ENCODE results near the gene TOMM20. TPM values are rescaled to one million over a fixed set of nuclear protein-coding genes. Genes with fewer than 3 reads are reported as not detected.

TOMM20 gene
- total and polyA plus RNA-seq, 2 experiments from 2014 or later: 138 to 159 TPM

DNA sequence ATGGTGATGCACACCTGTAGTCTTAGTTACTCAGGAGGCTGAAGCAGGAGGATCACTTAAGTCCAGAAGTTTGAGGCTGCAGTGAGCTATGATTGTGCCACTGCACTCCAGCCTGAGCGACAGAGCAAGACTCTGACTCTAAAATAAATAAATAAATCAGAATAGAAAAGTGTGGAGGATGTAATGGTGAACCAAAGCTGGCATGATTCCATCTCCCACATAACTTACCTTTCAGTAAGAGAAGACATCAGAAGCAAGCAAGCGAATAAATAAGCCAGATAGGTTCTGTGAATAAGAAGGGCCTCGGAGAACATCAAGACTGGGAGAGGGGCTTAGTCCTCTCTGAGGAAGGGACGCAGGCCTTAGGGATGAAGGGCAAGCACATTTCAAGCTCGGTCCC is 59.5 kb downstream of the TOMM20 start (continued):
- TF ChIP-seq, protein P1, sequence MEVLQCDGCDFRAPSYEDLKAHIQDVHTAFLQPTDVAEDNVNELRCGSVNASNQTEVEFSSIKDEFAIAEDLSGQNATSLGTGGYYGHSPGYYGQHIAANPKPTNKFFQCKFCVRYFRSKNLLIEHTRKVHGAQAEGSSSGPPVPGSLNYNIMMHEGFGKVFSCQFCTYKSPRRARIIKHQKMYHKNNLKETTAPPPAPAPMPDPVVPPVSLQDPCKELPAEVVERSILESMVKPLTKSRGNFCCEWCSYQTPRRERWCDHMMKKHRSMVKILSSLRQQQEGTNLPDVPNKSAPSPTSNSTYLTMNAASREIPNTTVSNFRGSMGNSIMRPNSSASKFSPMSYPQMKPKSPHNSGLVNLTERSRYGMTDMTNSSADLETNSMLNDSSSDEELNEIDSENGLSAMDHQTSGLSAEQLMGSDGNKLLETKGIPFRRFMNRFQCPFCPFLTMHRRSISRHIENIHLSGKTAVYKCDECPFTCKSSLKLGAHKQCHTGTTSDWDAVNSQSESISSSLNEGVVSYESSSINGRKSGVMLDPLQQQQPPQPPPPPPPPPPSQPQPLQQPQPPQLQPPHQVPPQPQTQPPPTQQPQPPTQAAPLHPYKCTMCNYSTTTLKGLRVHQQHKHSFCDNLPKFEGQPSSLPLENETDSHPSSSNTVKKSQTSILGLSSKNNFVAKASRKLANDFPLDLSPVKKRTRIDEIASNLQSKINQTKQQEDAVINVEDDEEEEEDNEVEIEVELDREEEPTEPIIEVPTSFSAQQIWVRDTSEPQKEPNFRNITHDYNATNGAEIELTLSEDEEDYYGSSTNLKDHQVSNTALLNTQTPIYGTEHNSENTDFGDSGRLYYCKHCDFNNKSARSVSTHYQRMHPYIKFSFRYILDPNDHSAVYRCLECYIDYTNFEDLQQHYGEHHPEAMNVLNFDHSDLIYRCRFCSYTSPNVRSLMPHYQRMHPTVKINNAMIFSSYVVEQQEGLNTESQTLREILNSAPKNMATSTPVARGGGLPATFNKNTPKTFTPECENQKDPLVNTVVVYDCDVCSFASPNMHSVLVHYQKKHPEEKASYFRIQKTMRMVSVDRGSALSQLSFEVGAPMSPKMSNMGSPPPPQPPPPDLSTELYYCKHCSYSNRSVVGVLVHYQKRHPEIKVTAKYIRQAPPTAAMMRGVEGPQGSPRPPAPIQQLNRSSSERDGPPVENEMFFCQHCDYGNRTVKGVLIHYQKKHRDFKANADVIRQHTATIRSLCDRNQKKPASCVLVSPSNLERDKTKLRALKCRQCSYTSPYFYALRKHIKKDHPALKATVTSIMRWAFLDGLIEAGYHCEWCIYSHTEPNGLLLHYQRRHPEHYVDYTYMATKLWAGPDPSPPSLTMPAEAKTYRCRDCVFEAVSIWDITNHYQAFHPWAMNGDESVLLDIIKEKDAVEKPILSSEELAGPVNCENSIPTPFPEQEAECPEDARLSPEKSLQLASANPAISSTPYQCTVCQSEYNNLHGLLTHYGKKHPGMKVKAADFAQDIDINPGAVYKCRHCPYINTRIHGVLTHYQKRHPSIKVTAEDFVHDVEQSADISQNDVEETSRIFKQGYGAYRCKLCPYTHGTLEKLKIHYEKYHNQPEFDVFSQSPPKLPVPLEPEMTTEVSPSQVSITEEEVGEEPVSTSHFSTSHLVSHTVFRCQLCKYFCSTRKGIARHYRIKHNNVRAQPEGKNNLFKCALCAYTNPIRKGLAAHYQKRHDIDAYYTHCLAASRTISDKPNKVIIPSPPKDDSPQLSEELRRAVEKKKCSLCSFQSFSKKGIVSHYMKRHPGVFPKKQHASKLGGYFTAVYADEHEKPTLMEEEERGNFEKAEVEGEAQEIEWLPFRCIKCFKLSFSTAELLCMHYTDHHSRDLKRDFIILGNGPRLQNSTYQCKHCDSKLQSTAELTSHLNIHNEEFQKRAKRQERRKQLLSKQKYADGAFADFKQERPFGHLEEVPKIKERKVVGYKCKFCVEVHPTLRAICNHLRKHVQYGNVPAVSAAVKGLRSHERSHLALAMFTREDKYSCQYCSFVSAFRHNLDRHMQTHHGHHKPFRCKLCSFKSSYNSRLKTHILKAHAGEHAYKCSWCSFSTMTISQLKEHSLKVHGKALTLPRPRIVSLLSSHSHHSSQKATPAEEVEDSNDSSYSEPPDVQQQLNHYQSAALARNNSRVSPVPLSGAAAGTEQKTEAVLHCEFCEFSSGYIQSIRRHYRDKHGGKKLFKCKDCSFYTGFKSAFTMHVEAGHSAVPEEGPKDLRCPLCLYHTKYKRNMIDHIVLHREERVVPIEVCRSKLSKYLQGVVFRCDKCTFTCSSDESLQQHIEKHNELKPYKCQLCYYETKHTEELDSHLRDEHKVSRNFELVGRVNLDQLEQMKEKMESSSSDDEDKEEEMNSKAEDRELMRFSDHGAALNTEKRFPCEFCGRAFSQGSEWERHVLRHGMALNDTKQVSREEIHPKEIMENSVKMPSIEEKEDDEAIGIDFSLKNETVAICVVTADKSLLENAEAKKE (CRISPR knock-in tag; IDR thresholded peaks at IDR 0.05): no peak
- TF ChIP-seq ZNF114 (CRISPR knock-in tag; IDR thresholded peaks at IDR 0.05): no peak

DNA sequence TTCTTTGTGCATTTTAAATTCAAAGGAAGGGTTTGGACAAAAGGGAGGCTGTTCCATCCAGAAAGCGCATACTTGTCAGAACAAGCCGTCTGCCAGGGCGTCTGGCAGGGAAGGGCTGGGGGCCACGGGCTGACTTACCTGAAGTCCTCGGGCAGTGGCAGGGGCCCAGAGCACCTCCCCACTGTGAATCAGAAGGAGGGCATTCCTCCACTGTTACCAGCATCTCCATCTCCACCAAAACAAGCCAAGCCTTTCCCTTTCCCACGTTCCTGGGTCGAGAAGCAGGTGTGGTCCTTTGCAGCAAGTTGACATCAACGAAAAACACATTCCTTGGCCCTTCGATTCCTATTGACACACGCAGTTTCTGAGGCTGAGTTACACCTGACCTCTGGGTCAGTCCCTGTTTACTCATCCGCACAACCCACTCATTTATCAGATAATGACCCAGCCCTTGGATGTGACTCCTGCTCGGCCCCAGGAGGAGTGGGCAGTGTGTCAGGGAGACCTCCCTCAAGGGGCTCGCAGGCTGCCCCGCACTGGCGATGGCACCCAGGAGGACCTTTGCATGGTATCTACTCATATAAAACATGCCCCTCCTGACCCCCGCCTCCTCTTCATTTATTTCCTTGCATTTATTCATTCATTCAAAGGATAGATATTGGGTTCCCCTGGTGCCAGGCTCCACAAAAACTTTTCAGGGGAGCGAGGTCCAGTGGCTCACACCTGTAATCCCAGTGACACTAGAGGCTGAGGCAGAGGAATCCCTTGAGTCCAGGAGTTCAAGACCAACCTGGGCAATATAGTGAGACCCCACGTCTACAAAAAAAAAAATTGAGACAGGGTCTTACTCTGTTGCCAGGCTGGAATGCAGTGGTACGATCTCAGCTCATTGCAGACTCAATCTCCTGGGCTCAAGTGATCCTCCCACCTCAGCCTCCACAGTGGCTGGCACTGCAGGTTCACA is 60.2 kb downstream of the TOMM20 start:
- no peaks in the 10 kb centered on the region for H3K36me3 ChIP-seq (ENCODE audit: insufficient read depth)
- no peak overlapping the region for H3K4me2 ChIP-seq
- no peaks in the 10 kb centered on the region for H3K9me2 ChIP-seq (ENCODE audit: insufficient read depth)
- no peak overlapping the region for H3K4me3 ChIP-seq
- no peaks in the 10 kb centered on the region for H3K79me2 ChIP-seq (replicated peaks; ENCODE audit: insufficient read depth)
- H3K4me3 Mint-ChIP-seq: no peak overlapping the region
- H3K9me3 Mint-ChIP-seq: no peaks in the 10 kb centered on the region; the same call in 2 of the 3 replicates
- no peaks in the 10 kb centered on the region for H3K36me3 Mint-ChIP-seq (ENCODE audit: low read depth)
- no peak for ATAC-seq
- H4K20me1 ChIP-seq (replicated peaks; ENCODE audit: insufficient read depth): no peaks in the 10 kb centered on the region
- TF ChIP-seq, protein P2, sequence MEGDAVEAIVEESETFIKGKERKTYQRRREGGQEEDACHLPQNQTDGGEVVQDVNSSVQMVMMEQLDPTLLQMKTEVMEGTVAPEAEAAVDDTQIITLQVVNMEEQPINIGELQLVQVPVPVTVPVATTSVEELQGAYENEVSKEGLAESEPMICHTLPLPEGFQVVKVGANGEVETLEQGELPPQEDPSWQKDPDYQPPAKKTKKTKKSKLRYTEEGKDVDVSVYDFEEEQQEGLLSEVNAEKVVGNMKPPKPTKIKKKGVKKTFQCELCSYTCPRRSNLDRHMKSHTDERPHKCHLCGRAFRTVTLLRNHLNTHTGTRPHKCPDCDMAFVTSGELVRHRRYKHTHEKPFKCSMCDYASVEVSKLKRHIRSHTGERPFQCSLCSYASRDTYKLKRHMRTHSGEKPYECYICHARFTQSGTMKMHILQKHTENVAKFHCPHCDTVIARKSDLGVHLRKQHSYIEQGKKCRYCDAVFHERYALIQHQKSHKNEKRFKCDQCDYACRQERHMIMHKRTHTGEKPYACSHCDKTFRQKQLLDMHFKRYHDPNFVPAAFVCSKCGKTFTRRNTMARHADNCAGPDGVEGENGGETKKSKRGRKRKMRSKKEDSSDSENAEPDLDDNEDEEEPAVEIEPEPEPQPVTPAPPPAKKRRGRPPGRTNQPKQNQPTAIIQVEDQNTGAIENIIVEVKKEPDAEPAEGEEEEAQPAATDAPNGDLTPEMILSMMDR (conservative IDR thresholded peaks at IDR 0.05; ENCODE audit: low read depth in 2 of 2): no peak
- TF ChIP-seq, protein P3, sequence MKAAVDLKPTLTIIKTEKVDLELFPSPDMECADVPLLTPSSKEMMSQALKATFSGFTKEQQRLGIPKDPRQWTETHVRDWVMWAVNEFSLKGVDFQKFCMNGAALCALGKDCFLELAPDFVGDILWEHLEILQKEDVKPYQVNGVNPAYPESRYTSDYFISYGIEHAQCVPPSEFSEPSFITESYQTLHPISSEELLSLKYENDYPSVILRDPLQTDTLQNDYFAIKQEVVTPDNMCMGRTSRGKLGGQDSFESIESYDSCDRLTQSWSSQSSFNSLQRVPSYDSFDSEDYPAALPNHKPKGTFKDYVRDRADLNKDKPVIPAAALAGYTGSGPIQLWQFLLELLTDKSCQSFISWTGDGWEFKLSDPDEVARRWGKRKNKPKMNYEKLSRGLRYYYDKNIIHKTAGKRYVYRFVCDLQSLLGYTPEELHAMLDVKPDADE (IDR thresholded peaks at IDR 0.05): no peak
- TF ChIP-seq CREB1 (CRISPR knock-in tag; IDR thresholded peaks at IDR 0.05; ENCODE audit: low read depth): no peak
- H3K4me1 ChIP-seq (ENCODE audit: insufficient read depth): no peaks in the 10 kb centered on the region
- peaks cover 4% of the 10 kb centered on the region; the same call in 1 of the 3 replicates for H3K4me1 Mint-ChIP-seq
- no peak overlapping the region; the same call in 1 of the 2 replicates for H3K27ac Mint-ChIP-seq
- peaks cover 5% of the 10 kb centered on the region for H3K27me3 Mint-ChIP-seq (ENCODE audit: insufficient read depth, low read depth, poor library complexity)
- H2AFZ ChIP-seq: peak overlapping the region; percentile 18; the same call in 1 of the 2 replicates
- no peak for DNase-seq (ENCODE audit: low spot score)
- H3F3A ChIP-seq (replicated peaks; ENCODE audit: low read depth): no peaks in the 10 kb centered on the region
- H3K27ac ChIP-seq (ENCODE audit: low read depth): no peak overlapping the region
- no peaks in the 10 kb centered on the region for H3K27me3 ChIP-seq (ENCODE audit: insufficient read depth)
